ENCODE data around the gene ZNF668. TPM values are rescaled to one million over a fixed set of nuclear protein-coding genes. Genes with fewer than 3 reads are reported as not detected.

The ZNF668 gene
- 10 to 100 TPM in 1 of 2 experiments, 1 to 10 TPM in 1; 9.5 to 10.1 TPM for total RNA-seq

DNA sequence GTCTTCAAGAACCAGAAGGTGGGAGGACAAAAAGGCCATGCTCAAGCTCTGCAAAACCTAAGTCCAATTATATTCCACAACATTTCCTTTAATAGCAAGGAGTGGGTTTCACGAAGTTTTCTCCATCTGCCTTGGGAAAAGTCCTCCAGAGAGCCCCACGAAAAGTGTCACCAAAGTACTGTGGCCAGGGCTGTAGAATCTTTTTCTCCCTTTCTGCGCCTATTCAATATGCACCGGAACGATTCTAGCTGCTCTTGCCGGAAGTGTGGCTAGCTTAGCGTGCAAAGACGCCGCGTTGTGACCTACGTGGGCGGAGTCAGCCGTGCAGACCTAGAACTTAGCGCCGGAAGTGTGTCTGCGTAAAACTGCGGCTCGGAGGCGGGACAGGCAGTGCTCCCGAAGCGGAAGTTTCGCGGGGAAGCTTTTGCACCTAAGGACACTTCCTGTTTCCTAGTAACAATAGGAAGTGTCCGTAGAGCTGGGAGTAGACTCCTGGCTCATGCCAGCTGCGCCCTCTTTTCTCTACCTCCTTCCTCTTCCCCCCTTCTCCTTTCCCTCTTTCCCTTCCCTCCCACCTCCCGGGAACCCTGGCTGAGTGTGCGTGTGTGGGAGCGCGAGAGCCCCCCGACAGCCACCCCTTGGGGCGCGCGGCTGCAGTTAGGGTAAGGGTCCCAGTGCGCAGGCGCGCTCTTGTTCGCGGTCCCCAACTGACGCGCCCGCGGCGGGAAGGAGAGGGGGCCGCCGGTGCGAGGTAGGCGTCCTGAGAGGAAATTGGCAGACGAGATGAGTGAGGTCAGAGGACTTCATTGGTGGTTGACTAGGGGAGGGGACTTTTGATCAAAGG is at the start of gene ZNF668, which contains the start of gene ZNF646:
TSS of gene ZNF668 (minus strand) at position 271 of the 844 bp plus-strand sequence. CDS start 9,781 bp downstream, outside the sequence.
TSS of gene ZNF646 (plus strand) at position 453 of the 844 bp plus-strand sequence. CDS start 1,903 bp downstream, outside the sequence.
- peak within 1 kb of the TSS; percentile 93 for H3K27ac Mint-ChIP-seq
- H3K36me3 Mint-ChIP-seq (ENCODE audit: low read depth), result peaks cover 26% of the 10 kb centered on the region
- no peaks in the 10 kb centered on the region for H3K9me3 Mint-ChIP-seq
- no peaks in the 10 kb centered on the region for H3K27me3 Mint-ChIP-seq (ENCODE audit: low read depth)
- peak within 1 kb of the TSS; percentile 94 for H3K4me3 Mint-ChIP-seq
- CTCF ChIA-PET, result interaction anchor here (1.3 to 1.7 kb wide), 2 partner anchors 19 to 68 kb away, joined by 3 to 6 read pairs; no protein-coding TSS in a partner anchor
- H3K4me1 Mint-ChIP-seq (ENCODE audit: low read depth), result peaks cover 31% of the 10 kb centered on the region
- intact Hi-C loops (cut with micrococcal nuclease), result loop anchor here (1.0 to 10.0 kb wide), 14 partner anchors 20 to 795 kb away; partner anchors contain the start of genes ARMC5, KAT8, PHKG2 and SETD1A
- DNase-seq, result peak; percentile 99

DNA sequence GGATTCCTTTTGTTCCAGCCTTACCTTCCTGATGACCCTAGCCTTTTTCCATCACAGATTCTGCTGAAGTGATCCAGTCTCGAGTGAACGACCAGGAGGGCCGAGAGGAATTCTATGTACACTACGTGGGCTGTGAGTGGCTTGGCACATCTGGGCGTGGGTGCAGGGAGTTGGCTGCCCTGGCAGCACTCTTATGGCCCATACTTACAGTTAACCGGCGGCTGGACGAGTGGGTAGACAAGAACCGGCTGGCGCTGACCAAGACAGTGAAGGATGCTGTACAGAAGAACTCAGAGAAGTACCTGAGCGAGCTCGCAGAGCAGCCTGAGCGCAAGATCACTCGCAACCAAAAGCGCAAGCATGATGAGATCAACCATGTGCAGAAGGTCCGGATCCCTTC is 46.1 kb upstream of the ZNF668 start:
- no peak for DNase-seq
- Mint-ChIP-seq H3K27ac (no peak overlapping the region), H3K36me3 (ENCODE audit: low read depth) (peaks cover 18% of the 10 kb centered on the region), H3K4me3 (no peak overlapping the region), H3K4me1 (ENCODE audit: low read depth) (peaks cover 21% of the 10 kb centered on the region), H3K9me3 (no peaks in the 10 kb centered on the region), H3K27me3 (ENCODE audit: low read depth) (no peaks in the 10 kb centered on the region)
- CTCF ChIA-PET, result interaction anchor here (3.6 kb wide), 1 partner anchor 22 kb away, joined by 20 read pairs; no protein-coding TSS in a partner anchor
- intact Hi-C loops (cut with micrococcal nuclease), result no loop called here

DNA sequence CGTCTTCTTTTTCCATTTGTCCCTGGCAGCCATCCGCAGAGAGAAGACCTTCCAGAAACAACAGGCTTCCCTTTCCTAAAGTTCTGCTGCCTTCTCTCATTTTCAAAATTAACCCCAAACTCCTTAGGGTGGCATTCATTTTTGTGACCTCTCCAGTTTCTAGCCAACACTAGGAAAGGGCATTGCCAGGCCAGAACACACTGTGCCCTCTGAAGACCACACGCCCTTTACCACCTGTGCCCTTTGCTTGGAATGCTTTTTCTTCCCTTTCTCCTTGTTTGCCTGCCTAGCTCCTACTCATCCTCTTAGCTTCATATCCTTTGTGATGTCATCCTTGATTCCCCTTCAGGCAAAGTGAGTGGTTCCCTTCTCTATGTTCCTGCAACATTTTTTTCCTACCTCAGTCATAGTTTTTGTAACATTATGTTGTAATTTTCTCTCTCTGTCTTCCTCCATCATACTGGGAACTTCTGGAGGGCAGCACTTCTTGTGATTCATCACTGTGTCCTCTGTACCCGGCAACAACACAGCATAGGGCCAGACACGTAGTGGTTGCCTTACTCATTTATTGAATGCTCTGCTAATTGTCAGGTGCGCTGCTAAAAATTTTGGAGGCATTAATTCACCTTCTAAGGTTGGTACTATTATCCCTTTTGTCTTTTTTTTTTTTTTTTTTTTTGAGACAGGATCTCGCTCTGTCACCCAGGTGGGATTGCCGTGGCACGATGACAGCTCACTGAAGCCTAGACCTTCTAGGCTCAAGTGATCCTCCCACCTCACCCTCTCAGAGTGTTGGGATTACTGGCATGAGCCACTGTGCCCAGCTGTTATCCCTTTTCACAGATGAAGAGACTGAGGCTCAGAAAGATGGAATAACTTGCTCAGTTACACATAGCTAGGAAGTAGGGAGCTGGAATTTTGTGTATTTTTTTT is 44.4 kb upstream of the ZNF668 start:
- intact Hi-C loops (cut with micrococcal nuclease), result no loop called here
- no peak for DNase-seq
- Mint-ChIP-seq H3K27ac (peak overlapping the region; percentile 70), H3K27me3 (ENCODE audit: low read depth) (no peaks in the 10 kb centered on the region), H3K4me1 (ENCODE audit: low read depth) (peaks cover 28% of the 10 kb centered on the region), H3K36me3 (ENCODE audit: low read depth) (peaks cover 11% of the 10 kb centered on the region), H3K4me3 (peak overlapping the region; percentile 82), H3K9me3 (no peaks in the 10 kb centered on the region)
- CTCF ChIA-PET, result interaction anchor here (1.2 kb wide), 1 partner anchor 46 kb away, joined by 3 read pairs; no protein-coding TSS in a partner anchor

DNA sequence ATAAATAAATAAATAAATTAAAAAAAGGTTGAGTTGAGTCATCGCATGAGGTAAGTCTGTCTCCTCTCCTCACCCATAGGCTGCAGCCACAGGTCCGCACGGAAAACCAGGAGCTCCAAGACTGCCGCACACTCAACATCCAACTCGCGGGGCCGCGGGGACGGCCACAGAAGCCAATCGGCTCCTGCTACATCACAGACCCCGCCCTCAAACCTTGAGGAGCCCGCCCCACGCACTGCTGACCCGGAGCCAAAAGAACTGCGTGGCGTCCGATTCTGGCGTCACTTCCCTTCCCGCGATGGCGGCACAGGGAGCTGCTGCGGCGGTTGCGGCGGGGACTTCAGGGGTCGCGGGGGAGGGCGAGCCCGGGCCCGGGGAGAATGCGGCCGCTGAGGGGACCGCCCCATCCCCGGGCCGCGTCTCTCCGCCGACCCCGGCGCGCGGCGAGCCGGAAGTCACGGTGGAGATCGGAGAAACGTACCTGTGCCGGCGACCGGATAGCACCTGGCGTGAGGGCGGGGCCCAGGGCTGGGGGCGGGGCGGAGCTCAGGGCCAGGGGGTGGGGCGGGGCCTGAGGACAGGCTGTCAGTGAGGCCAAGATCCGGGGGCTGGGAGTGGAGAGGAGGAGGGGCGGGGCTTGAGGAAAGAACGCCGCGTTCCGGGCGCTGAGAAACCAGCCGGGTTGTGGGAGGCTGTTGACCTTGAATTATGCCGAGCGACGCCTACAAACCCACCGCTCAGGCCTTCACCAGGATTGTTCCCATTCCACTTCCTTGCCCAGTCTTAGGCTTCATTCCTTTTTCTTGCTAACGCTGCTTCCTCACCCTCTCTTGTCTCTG is 43.6 kb upstream of the ZNF668 start, which contains the start of gene KAT8:
TSS of gene KAT8 (plus strand) at position 281 of the 839 bp plus-strand sequence. CDS start at position 299, 18 bp downstream.
- intact Hi-C loops (cut with micrococcal nuclease), result loop anchor here (1.0 kb wide), 6 partner anchors 23 to 752 kb away; partner anchors contain the start of genes STX4, VKORC1, ZNF646 and ZNF668
- Mint-ChIP-seq H3K9me3 (no peaks in the 10 kb centered on the region), H3K4me3 (peak within 1 kb of the TSS; percentile 82), H3K4me1 (ENCODE audit: low read depth) (peaks cover 28% of the 10 kb centered on the region), H3K27me3 (ENCODE audit: low read depth) (no peaks in the 10 kb centered on the region), H3K36me3 (ENCODE audit: low read depth) (peaks cover 11% of the 10 kb centered on the region), H3K27ac (peak within 1 kb of the TSS; percentile 70)
- CTCF ChIA-PET, result interaction anchor here (0.5 to 1.2 kb wide), 4 partner anchors 25 to 1438 kb away, joined by 3 to 4 read pairs (median 3); no protein-coding TSS in a partner anchor
- peak; percentile 99 for DNase-seq

DNA sequence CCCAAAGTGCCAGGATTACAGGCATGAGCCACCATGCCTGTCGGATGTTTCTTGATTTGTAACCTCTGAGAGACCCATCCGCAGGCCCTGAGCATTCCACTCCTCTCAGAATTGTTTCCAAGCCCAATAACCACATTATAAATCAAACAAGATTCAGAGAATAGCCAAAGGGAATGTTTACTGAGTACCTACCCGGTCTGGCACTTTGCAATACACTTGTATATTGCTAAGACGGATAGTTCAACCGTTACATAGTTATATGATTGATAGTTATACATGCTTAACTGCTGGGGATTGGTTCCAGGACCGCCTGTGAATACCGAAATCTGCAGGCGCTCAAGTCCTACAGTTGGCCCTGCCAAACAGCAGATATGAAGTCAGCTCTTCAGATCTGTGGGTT is 40.4 kb upstream of the ZNF668 start:
- H3K27me3 Mint-ChIP-seq (ENCODE audit: low read depth), result no peaks in the 10 kb centered on the region
- no peak for DNase-seq
- CTCF ChIA-PET, result no interaction called here
- peaks cover 39% of the 10 kb centered on the region for H3K4me1 Mint-ChIP-seq (ENCODE audit: low read depth)
- H3K9me3 Mint-ChIP-seq, result no peaks in the 10 kb centered on the region
- peaks cover 11% of the 10 kb centered on the region for H3K36me3 Mint-ChIP-seq (ENCODE audit: low read depth)
- H3K27ac Mint-ChIP-seq, result no peak overlapping the region
- intact Hi-C loops (cut with micrococcal nuclease), result no loop called here
- H3K4me3 Mint-ChIP-seq, result no peak overlapping the region

DNA sequence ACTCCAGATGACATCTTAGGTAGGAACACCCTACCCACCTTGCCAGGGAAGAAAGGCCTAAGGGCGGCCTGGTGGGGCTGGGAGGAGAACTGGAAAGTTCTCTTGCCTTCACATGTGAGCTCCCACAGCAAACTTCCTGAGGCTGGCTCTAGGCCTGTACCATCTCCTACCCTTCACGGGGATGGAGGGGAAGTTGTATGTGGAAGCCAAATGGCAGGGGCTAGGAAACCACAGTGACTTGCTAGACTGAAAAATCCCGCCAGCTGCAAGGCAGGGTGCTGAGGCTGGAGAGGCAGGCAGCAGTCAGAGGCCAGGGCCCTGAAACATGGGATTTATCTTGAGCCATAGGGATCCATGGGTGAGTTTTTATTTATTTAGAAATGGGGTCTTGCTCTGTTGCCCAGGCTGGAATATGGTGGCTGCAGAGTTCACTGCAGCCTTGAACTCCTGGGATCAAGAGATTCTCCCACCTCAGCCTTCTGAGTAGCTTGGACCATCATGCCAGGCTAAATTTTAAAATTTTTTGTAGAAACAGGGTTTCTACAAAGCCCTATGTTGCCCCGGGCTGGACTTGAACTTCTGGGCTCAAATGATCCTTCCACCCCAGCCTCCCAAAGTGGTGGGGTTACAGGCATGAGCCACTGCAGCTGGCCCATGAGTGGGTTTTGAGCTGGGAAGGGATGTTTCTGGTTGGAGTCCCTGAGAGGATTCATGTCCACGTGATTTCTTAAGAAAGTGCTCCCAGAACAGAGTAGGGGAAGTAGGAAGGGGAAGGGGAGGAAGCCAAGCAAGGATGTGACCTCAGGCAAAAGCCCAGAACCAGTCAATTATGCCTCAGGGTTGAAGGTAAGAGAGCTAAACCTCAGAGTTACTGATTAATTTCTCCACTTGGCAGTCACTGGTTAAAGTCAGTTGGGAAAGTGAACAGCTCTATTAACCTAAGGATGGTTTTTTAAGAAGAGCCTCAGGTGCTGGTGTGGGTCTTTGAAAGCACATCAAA is 39.4 kb upstream of the ZNF668 start:
- Mint-ChIP-seq H3K27ac (peak overlapping the region; percentile 63), H3K9me3 (no peaks in the 10 kb centered on the region), H3K4me3 (no peak overlapping the region), H3K36me3 (ENCODE audit: low read depth) (peaks cover 11% of the 10 kb centered on the region), H3K4me1 (ENCODE audit: low read depth) (peaks cover 36% of the 10 kb centered on the region), H3K27me3 (ENCODE audit: low read depth) (no peaks in the 10 kb centered on the region)
- DNase-seq, result no peak
- CTCF ChIA-PET, result no interaction called here
- intact Hi-C loops (cut with micrococcal nuclease), result no loop called here

DNA sequence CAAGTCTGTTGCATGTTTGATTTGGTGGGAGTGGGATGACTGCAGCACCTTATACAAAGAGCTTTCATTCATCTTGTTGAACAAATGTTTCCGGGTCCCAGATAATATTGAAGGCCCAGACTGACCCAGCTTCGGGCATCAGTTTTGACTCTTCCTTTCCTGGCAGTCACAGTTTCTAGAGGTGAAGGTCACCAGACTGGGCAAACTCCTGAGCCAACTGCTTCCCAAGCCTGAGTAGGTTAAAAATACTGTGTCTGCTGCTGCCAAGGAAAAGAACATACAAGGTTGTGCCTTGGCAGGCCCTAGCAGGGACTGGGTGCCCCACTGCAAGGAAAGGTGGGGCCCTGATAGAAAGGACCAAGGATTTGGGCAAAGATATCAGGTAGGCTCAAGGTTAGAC is 38.7 kb upstream of the ZNF668 start:
- H3K4me1 Mint-ChIP-seq (ENCODE audit: low read depth), result peaks cover 34% of the 10 kb centered on the region
- CTCF ChIA-PET, result no interaction called here
- intact Hi-C loops (cut with micrococcal nuclease), result no loop called here
- no peak overlapping the region for H3K27ac Mint-ChIP-seq
- no peak overlapping the region for H3K4me3 Mint-ChIP-seq
- H3K27me3 Mint-ChIP-seq (ENCODE audit: low read depth), result no peaks in the 10 kb centered on the region
- peaks cover 11% of the 10 kb centered on the region for H3K36me3 Mint-ChIP-seq (ENCODE audit: low read depth)
- no peaks in the 10 kb centered on the region for H3K9me3 Mint-ChIP-seq
- DNase-seq, result no peak

DNA sequence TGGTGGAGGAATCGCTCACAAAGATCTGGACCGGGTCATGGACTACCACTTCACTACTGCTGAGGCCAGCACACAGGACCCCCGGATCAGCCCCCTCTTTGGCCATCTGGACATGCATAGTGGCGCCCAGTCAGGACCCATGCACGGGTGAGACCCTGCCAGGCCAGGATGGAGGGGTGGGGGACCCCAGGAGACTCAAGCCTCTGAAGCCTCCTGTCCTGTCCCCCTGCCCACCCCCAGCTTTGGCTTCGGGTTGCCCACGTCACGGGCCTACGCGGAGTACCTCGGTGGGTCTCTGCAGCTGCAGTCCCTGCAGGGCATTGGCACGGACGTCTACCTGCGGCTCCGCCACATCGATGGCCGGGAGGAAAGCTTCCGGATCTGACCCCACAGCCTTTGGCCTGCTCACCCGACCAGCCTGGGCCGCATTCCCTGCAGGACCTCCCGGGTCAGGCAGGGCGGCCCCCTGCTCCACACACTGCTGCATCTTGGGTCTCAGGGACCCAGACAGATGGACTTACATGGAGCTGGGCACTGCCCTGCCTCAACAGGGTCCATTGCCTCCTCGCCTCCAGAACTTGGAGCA is 37.9 kb upstream of the ZNF668 start:
- Mint-ChIP-seq H3K4me3 (no peak overlapping the region), H3K9me3 (no peaks in the 10 kb centered on the region), H3K4me1 (ENCODE audit: low read depth) (peaks cover 38% of the 10 kb centered on the region), H3K27me3 (ENCODE audit: low read depth) (no peaks in the 10 kb centered on the region), H3K36me3 (ENCODE audit: low read depth) (peaks cover 11% of the 10 kb centered on the region), H3K27ac (no peak overlapping the region)
- intact Hi-C loops (cut with micrococcal nuclease), result no loop called here
- no peak for DNase-seq
- CTCF ChIA-PET, result no interaction called here

DNA sequence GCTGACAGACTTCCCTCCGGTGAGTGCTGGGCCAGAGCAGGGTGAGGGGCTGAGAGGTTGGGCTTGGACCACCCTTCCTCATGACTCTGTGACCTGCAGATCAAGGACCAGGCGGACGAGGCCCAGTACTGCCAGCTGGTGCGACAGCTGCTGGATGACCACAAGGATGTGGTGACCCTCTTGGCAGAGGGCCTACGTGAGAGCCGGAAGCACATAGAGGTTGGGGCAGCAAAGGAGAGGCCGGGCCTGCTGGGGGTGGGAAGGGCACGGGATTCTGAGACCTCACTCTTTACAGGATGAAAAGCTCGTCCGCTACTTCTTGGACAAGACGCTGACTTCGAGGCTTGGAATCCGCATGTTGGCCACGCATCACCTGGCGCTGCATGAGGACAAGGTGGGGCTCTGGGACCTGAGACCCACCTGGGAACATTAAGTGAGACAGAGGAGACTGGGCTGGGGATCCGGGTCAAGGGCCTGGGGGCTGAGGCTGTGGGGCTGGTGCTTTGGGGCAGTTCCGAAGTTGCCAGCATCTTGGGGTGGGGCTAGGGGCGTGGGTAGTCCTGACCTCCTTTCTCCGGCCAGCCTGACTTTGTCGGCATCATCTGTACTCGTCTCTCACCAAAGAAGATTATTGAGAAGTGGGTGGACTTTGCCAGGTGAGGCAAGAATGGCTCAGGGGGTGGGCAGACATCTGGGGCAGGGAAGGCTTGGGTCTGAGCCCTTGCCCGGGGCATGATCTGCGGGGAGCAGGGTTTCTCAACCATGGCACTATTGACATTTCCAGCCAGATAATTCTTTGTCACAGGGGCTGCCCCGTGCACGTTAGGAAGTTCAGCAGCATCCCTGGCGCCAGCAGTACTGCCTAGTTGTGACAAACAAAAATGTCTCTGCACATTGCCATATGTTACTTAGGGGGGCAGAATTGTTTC is 36.3 kb upstream of the ZNF668 start:
- DNase-seq, result no peak
- Mint-ChIP-seq H3K27me3 (ENCODE audit: low read depth) (no peaks in the 10 kb centered on the region), H3K9me3 (no peaks in the 10 kb centered on the region), H3K4me1 (ENCODE audit: low read depth) (peaks cover 34% of the 10 kb centered on the region), H3K4me3 (peak overlapping the region; percentile 74), H3K36me3 (ENCODE audit: low read depth) (peaks cover 11% of the 10 kb centered on the region), H3K27ac (no peak overlapping the region)
- CTCF ChIA-PET, result no interaction called here
- intact Hi-C loops (cut with micrococcal nuclease), result no loop called here

Measured in activated naive CD4-positive, alpha-beta T cell treated with anti-CD3 and anti-CD28 coated beads for 36 hours (primary cell).